Activated naive CD4-positive, alpha-beta T cell (primary cell): ENCODE results near the gene IGSF9B.

Experiments used
- DNase-seq, 4 experiments: peaks; one replicate each; lab custom pipeline; 2025; lab: John Stamatoyannopoulos, UW

Gene IGSF9B

GRCh38 chr11:133936592-133936991 lies 20.2 kb downstream of the IGSF9B start:
- DNase-seq, result no peak

- no peak for DNase-seq
Observed at GRCh38 chr11:133936136-133936535, 20.6 kb downstream of the IGSF9B start.

- DNase-seq, result no peak
Observed at GRCh38 chr11:133935551-133935910, 21.2 kb downstream of the IGSF9B start.

- DNase-seq, result no peak
Observed at GRCh38 chr11:133934599-133935550, 21.9 kb downstream of the IGSF9B start.

GRCh38 chr11:133934096-133934495 lies 22.7 kb downstream of the IGSF9B start:
- no peak for DNase-seq

GRCh38 chr11:133931449-133932060 lies 25.2 kb downstream of the IGSF9B start:
- no peak for DNase-seq

GRCh38 chr11:133930767-133931448 lies 25.9 kb downstream of the IGSF9B start:
- DNase-seq, result no peak

GRCh38 chr11:133930053-133930766 lies 26.6 kb downstream of the IGSF9B start:
- no peak for DNase-seq

- no peak for DNase-seq
Observed at GRCh38 chr11:133929401-133930052, 27.2 kb downstream of the IGSF9B start.

- peak in 1 of 4 experiments; percentile 37 for DNase-seq
Observed at GRCh38 chr11:133928628-133929059, 28.1 kb downstream of the IGSF9B start.

GRCh38 chr11:133927690-133928627 lies 28.8 kb downstream of the IGSF9B start:
- DNase-seq, result peak; percentile 6 to 63 (median 34)

- no peak for DNase-seq
Observed at GRCh38 chr11:133926466-133927246, 30.1 kb downstream of the IGSF9B start.

GRCh38 chr11:133925756-133926155 lies 31.0 kb downstream of the IGSF9B start:
- no peak for DNase-seq

GRCh38 chr11:133924661-133925060 lies 32.1 kb downstream of the IGSF9B start:
- no peak for DNase-seq

GRCh38 chr11:133922078-133922870 lies 34.5 kb downstream of the IGSF9B start:
- no peak for DNase-seq

- no peak for DNase-seq
Observed at GRCh38 chr11:133921513-133921912, 35.3 kb downstream of the IGSF9B start.

- no peak for DNase-seq
Observed at GRCh38 chr11:133921026-133921425, 35.7 kb downstream of the IGSF9B start.

- DNase-seq, result no peak
Observed at GRCh38 chr11:133920109-133920990, 36.4 kb downstream of the IGSF9B start.
